Right forelimb (tissue), 1 donor: ENCODE data around the gene APC2.

Experiments
- DNase-seq: peaks from one replicate; pipeline ENCODE4 v3.0.0-alpha.2; 2018

Gene APC2

DNA sequence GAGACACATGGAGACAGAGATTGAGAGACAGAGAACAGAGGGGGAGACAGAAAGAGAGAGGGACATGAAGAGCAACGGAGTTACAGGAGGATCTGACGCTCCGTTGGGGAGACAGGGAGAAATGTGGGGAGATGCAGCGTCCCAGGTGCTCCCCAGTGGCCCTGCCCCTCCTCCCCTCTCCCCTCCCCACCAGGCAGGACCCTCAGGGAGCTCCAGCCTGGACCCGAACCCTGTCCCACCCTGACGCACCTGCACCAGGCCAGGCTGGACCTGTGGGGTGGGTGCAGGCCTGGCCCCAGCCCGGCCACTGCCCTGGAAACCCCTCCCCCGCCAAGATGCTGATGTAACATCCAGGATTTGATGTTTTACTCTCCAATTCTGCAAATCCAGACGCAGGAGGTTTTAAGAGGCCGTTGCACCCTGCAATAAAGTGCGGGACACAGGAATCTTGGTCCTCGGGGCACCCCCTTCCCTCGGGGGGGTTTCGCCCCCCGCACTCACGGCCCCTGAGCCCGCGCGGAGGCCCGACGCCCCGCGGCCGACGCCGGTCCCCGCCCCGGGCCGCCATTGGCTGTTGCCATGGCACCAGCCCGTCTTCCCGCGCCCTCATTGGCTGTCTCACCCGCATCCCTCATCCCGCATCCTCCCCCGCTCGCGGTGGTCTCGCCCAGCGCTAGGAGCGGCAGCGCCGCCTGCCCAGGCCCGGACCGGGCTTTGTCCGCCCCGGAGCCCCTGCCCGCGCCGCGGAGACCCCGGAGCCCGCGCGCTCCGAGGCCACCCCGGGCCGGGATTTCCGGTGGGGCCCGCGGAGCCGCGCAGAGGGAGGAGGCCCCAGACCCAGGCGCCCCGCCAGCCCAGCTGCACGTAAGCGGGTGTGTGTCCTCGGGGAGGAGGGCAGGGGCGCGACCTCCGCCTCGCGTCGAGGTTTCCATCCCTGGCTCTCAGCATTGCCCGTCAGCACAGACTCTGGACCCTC is at the start of gene APC2:
TSS of gene APC2 (plus strand) at position 655 of the 976 bp plus-strand sequence. CDS start 2,881 bp downstream, outside the sequence.
- peak; percentile 53 for DNase-seq

DNA sequence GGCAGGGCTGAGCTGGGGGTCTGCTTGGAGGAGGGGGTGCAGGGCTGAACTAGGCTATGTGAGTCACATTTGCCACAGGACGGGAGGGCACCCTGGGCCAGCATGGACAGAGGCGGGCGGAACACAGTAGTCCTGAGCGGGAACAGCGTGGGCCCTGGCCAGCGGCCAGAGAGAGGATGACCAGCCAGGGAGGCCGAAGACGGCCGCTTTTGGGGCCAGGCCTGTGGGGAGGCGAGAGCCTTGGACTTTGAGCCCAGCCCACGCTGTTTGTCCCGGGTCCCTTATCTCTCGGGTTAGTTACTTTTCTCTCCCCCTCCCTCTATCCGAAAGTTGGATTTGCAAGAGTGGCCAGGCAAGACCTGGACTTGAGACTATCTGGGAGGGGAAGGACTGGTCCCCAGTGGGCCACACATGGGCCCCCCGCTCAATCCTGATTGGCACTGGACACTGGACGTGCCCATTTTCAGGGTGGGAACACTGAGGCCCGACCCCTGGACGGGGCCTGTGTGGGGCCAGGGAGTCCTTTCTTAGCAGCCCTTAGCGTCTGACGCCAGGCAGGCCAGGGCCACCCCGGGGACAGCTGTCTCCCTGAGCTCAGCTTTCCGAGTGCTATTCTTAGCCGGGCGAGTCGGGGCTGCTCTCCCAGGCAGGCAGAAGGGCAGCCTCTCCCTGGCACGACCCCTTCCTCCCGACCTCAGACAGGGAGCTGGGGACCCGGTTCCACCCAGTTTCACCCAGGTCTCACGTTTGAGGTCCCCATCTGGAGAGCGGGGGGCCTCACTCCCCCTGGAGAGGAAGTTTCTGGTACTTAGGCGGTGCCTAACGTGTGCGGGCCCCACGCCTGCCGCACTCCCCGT is 49.4 kb upstream of the APC2 start:
- DNase-seq = no peak

GRCh38 chr19:1401138-1401888 is 48.6 kb upstream of the APC2 start, which contains the start of gene GAMT:
Gene GAMT, minus strand, starts transcription at chr19:1401542. Its CDS starts 66 bp downstream, at chr19:1401476.
- peak; percentile 75 for DNase-seq

DNA sequence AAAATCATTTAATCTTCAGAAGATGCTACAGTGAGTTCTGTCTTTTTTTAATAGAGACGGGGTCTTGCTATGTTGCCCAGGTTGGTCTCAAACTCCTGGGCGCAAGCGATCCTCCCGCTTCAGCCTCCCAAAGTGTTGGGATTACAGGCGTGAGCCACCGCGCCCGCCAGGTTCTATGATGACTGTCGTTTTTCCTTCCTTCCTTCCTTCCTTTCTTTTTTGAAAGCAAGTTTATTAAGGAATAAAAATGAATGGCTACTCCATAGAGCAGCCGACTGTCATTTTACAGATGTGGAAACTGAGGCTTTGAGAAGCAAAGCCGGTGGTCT is 48.1 kb upstream of the APC2 start:
- DNase-seq = no peak

DNA sequence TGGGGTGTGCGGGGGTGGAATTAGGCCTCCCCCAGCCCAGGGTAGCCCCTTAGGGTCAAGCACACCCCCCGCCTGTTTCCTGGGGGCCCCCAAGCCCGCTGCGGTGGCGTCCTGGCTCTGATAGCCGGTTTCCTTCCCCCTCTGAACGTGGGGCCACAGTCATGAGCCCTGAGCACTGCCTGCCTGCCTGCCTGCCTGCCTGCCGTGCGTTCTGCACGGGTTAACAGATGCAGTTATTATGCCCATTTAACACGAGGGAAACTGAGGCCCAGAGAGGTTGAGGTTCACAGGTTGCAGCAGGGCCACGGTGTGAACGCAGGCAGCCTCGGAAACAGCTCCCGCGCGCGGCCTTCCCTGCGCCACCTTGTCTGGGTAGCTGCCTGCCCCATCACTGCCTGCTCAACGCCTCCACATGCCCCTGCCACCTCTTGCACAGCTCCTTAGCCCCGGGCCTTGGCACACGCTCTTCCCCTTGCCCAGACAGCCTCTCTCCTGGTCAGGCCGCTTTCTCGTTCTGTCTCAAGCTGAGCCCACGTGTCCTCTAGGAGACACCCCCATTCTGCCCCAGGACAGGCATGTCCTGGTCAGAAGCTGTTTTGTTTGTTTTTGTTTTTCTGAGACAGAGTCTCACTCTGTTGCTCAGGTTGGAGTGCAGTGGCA is 47.4 kb upstream of the APC2 start:
- DNase-seq = no peak

GRCh38 chr19:1406774-1407527 is 43.0 kb upstream of the APC2 start:
- DNase-seq = peak; percentile 100

DNA sequence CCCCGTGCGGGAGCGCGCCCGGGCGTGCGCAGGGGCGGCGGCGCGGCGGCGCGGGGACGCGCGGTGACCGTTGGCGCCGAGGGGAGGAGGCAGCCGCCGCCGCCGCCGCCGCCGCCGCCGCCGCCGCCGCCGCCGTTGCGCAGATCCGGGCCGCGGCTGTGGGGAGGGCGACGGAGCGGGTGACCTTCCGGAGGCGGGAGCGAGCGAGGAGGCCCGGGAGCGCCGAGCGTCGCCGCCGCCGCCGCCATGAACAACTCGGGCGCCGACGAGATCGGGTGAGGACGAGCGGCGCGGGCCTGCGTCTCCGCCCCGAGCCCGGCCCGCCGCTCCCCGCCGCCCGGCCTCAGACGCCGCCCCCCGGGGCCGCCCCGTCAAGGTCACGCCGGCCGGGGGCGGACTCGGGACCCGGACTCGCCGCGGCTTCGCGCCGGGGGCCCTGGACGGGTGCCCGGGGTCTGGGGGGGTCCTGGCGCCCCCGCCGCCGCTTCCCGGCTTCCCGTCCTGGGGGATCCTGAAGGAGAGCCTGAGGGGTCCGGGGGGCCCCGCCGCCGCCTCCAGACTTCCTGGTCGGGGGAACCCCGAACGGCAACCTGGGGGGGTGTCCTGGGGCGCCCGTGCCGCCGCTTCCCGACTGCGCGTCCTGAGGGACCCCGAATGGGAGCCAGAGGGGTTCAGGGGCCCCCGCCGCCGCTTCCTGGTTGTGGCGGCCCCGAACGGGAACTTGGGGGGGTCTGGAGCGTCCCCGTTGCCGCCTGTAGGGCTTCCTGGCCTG is 42.2 kb upstream of the APC2 start, which contains the start of gene DAZAP1:
TSS of gene DAZAP1 (plus strand) at position 59 of the 772 bp plus-strand sequence. CDS start at position 247, 188 bp downstream.
- no peak for DNase-seq

- no peak for DNase-seq
These were observed 41.4 kb upstream of the APC2 start for GRCh38 chr19:1408300-1409203.

DNA sequence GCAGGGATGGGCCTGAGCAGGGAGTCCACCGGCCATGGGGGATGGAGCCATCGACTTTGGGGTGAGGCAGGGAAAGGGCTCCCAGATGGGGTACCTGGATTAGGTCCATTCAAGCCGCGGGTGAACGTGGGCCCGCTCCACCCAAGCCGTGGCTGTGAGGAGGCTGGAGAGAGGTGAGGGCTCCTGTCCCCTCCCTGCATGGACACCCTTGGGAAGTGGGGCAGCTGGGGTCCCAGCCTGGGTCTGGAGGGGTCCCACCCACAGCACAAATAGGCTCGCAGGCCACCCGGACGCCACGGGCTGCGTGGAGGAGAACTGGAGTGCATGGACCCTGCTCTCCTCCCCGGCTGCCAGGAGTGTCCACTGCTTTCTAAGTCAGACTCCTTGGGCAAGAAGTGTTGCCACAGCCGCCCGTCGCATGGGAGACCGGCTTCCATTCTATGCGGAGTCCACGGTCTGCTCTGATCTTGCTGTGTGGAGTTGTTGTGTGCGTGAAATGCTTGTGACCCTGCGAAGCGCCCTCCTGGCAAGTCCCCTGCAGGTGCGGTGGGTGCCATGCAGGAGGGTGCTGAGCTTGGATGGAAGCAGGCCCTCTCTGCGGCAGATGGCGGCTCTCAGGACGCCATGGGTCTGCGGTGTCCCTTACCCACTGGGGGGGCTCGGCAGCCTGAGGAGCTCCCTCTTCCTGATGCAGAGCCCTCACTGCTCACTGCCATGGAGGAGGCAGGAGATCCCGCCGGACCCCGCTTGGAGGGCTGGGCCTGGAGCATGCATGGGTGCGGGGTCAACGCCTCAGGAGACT is 40.5 kb upstream of the APC2 start:
- no peak for DNase-seq

GRCh38 chr19:1410136-1410786 is 39.7 kb upstream of the APC2 start:
- DNase-seq = no peak

DNA sequence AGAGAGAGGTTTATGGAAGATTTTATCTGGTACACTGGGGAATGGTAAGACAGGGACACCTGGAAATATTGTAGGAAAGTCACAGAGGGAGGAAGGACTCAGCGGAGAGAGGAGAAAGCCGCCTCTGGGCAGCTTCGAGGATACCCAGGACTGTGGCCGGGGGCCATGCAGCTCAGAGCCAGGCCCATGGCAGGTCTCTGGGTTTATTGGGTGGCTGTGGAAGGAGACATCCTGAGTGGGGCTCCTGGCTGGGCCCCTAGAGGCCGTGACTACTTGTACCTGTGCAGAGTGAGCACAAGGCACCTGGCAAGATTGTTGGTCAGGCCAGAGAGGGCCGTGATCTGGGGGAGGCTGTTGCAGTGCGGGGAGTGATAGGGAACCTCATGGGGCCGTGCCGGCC is 39.1 kb upstream of the APC2 start:
- DNase-seq = no peak

DNA sequence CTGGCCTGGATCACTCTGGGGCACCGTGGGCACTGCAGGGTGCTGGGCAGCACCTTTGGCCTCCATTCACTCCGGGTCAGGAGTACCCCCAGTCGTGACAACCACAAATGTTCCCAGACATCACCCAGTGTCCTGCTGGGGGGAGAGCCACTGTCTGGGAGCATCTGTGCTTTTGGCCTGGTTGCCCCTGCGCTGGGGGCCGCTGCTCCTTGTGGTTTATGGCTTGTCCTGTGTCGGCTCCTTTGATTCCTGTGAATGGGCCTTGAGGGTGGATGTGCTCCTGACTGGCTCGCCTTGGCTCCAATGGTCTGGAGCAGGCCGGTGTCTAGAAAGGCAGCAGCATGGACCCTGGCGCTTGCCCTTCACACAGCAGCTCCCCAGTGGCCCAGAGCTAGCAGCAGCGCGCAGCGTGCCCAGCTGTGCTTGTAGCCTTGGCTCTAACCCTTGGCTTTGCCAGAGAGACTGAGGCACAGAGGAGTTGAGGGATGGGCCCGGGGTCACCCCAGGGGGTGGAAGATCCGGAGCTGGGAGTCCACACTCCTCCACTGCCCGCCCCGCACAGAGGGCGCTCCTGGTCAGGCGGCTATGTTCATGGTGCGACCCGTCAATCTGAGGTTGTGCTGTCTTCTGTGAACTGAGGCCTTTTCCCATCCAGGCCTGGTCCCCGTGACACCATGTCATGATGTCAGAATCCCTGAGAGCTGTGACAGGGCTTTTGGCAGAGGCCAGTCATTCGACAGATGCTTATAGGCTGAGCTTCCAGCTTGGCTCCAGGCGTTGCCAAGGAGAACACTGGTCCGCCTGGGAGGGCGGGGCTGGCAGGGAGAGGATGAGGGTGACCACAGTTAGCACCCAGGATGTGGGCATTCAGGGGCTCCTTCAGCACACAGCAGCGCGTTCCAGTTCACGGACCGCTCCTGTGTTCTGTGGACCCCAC is 38.4 kb upstream of the APC2 start:
- no peak for DNase-seq

DNA sequence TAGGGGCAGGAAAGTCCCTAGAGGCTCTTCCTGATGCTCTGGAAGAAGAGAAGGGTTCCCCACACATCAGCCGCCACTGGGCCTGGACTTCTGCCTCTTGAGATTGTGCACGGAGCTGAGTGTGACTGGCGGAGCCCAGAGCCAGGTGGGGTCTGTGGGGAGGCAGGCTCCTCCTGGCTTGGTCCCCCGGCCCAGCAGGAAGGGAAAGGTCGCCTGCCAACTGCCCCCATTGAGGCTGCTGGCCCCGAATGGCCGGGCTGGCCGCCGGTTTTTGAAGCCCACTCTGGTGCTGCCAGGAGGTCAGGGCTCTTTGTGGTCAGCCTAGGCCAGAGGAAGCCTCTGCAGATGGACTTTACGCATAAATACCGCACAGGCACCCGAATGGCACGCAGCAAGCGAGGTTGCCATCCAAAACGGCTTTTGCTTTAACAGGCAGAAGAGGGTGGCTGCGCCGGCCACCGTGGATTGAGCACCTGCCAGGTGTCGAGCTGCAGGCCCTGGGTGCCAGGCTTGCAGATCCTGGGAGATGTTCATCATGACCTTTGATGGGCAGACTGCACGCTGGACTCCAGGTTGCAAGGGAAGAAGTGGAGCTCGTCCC is 37.5 kb upstream of the APC2 start:
- no peak for DNase-seq

- DNase-seq = no peak
These were observed 36.7 kb upstream of the APC2 start for GRCh38 chr19:1412995-1413800.

DNA sequence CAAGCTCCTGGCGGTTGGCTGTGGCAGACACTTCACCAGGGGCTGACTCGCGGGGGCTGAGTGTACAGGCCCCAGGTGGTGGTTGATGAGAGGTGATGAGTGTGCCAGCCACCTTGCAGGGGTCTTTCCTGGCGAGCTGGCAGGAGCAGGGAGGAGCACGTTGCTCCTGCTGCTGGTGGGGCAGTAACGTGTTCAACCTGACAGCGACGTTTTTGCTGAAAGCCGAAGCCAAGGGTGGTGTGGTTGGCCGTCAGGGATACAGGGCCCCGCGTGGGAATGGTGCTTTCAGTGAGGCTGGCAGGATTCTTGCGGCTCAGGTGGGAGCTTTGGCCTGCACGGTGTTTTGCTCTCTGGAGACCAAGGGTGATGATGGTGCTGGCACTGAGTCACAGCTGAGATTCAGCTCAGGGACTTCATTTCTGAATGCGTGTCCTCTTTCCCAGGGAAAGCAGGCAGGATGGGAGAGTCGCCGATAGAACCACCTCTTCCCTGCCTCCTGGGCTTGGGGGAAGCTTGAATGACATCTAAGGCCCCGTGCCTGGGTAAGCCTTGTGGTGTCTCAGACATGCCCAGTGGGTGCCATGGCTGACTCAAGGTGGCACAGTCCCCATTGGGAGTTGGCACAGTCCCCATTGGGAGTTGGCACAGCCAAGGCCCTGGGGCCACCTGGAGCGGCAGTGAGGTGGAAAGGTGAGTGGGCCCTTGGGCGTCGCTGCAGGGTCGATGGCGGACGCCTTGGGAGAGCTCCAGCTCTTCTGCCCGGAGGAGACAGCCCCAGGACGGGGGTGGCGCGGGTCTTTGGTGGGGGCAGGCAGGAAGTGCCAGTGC is 33.7 kb upstream of the APC2 start:
- no peak for DNase-seq
